Keratinocyte (primary cell): ENCODE data around the gene CALHM6. TPM values are rescaled to one million over a fixed set of nuclear protein-coding genes. Genes with fewer than 3 reads are reported as not detected.

Source experiments
- DNase-seq: peaks from one replicate; pipeline ENCODE4 v3.0.0-alpha.2; 2011; ENCODE audit warnings: low read depth, missing footprints, low spot score
- FAIRE-seq: peaks from 2 replicates; lab custom pipeline; 2011; peaks lifted over from hg19 to GRCh38; lab: Jason Lieb, UNC
- H2AFZ ChIP-seq: 2 replicates; pipeline ENCODE4 v1.6.0; 2012; ENCODE audit warnings: low read length, control low read depth, inconsistent platforms; ENCODE audit not compliant: control insufficient read depth
- H3K27ac ChIP-seq: 2 replicates; pipeline ENCODE4 v1.5.1; 2011; ENCODE audit warnings: low read length; ENCODE audit not compliant: control insufficient read depth, insufficient read depth
- H3K27me3 ChIP-seq: 3 replicates; pipeline ENCODE4 v1.6.0; 2011; ENCODE audit warnings: low read length; ENCODE audit not compliant: control insufficient read depth, insufficient read depth; ENCODE audit errors: extremely low read depth
- H3K36me3 ChIP-seq, 2 experiments: 2 replicates in 1 of 2; 3 replicates in 1 of 2; pipeline ENCODE4 v1.5.1; 2011; ENCODE audit warnings: low read length in 2 of 2, mild to moderate bottlenecking in 1 of 2; ENCODE audit not compliant: control insufficient read depth in 2 of 2, insufficient read depth in 2 of 2; ENCODE audit errors: extremely low read depth in 1 of 2
- H3K4me1 ChIP-seq: 3 replicates; pipeline ENCODE4 v1.5.1; 2011; ENCODE audit warnings: low read length; ENCODE audit not compliant: control insufficient read depth, insufficient read depth; ENCODE audit errors: extremely low read depth
- H3K4me2 ChIP-seq: 3 replicates; pipeline ENCODE4 v1.6.0; 2011; ENCODE audit warnings: low read depth, low read length; ENCODE audit not compliant: control insufficient read depth, insufficient read depth; ENCODE audit errors: extremely low read depth
- H3K4me3 ChIP-seq, 3 experiments: fragments of 200-600 bp in 1 of 3; sonication (generic) in 1 of 3; 2 replicates in 2 of 3; 3 replicates in 1 of 3; pipeline ENCODE4 v1.5.1; 2011 to 2016; ENCODE audit warnings: low read length in 3 of 3, mild to moderate bottlenecking in 3 of 3, control low read depth in 2 of 3, inconsistent platforms in 1 of 3, low read depth in 1 of 3, mixed read lengths in 1 of 3, mixed run types in 1 of 3, moderate library complexity in 1 of 3; ENCODE audit not compliant: control insufficient read depth in 2 of 3, insufficient read depth in 2 of 3; ENCODE audit errors: extremely low read depth in 1 of 3
- H3K79me2 ChIP-seq: 2 replicates; pipeline ENCODE4 v1.6.0; 2012; ENCODE audit warnings: low read length; ENCODE audit not compliant: control insufficient read depth, insufficient read depth
- H3K9ac ChIP-seq: 3 replicates; pipeline ENCODE4 v1.6.0; 2011; ENCODE audit warnings: low read length; ENCODE audit not compliant: control insufficient read depth, insufficient read depth; ENCODE audit errors: extremely low read depth
- H3K9me1 ChIP-seq: 3 replicates; pipeline ENCODE4 v1.6.0; 2011; ENCODE audit warnings: low read length; ENCODE audit not compliant: control insufficient read depth, insufficient read depth; ENCODE audit errors: extremely low read depth
- H3K9me3 ChIP-seq: 2 replicates; pipeline ENCODE4 v1.5.1; 2012; ENCODE audit warnings: low read depth, low read length; ENCODE audit not compliant: control insufficient read depth
- H4K20me1 ChIP-seq: 3 replicates; pipeline ENCODE4 v1.6.0; 2011; ENCODE audit warnings: low read length; ENCODE audit not compliant: control insufficient read depth, insufficient read depth; ENCODE audit errors: extremely low read depth
- CTCF ChIP-seq, 3 experiments: IDR thresholded peaks in 1 of 3; conservative IDR thresholded peaks in 1 of 3; optimal IDR thresholded peaks in 1 of 3; 2 replicates in 2 of 3; 3 replicates in 1 of 3; pipeline versions ENCODE3 to v1.5.1; 2011; ENCODE audit warnings: low read length in 3 of 3, mild to moderate bottlenecking in 3 of 3, moderate library complexity in 2 of 3, control low read depth in 1 of 3, inconsistent platforms in 1 of 3; ENCODE audit not compliant: insufficient read depth in 2 of 3; ENCODE audit errors: extremely low read depth in 1 of 3
- EZH2 ChIP-seq: IDR thresholded peaks from one replicate; pipeline ENCODE4 v1.6.1; 2012; ENCODE audit warnings: inconsistent platforms, mild to moderate bottlenecking, low read length, moderate library complexity
- dilution Hi-C: fragments of 300-500 bp; cut with MboI; formaldehyde crosslinking; loops from one replicate; pipeline ENCODE4 v1.7.0; 2020; ENCODE audit warnings: low sequenced_read_pairs; ENCODE audit not compliant: extremely low pct_ligation_motif_present
- polyA plus RNA-seq, 5 experiments: library from polyadenylated mRNA; depleted of rRNA in 3 of 5; stranded (reverse) in 3 of 5; stranded (forward) in 1 of 5; unstranded in 1 of 5; fragments of >200 nt; gene quantifications; 1 replicate in 1 of 5; 2 replicates in 3 of 5; 3 replicates in 1 of 5; pipeline versions ENCODE4 v1.2.1 to v1.2.3, GENCODE V29; 2011 to 2012; ENCODE audit warnings: missing spikeins in 2 of 5, low read depth in 1 of 5, low replicate concordance in 1 of 5

The CALHM6 gene
- polyA plus RNA-seq, 1 donor (not counting 4 experiments of a cell fraction or from before 2014, with no cell fraction given): 0.47 TPM

DNA sequence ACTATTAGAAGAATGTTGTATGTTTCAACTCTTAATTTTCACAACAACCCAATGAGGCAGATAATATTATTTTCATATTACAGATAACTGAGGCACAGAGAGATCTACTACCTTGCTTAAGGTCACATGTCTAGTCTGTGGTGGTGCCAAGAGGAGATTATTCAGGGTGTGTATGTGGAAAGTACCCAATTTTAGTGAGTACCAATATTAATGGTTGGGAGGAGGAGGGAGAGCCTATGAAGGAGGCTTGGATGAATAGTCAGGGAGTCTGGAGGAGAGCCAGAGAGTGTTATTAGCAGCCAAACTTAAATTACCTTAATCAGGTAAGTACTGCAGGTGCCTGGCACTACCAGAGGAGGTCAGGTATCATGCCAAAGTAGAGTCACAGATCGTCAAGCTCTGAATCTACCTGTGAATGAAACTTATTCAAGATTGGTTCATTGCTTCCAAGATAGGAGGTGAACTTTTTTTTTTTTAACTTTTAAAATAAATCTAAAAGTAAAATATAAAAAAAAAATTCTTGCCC, 10.9 kb upstream of the CALHM6 start:
- DNase-seq: no peak
- Histone ChIP-seq H3K4me2 (peak overlapping the region; percentile 79), H3K9me1 (no peaks in the 10 kb centered on the region), H3K9me3 (no peaks in the 10 kb centered on the region), H3K4me3 (no peak overlapping the region), H3K9ac (no peak overlapping the region), H3K79me2 (no peaks in the 10 kb centered on the region), H3K27ac (peak overlapping the region; percentile 68), H2AFZ (no peak overlapping the region), H3K4me1 (peaks cover 42% of the 10 kb centered on the region), H4K20me1 (no peaks in the 10 kb centered on the region), H3K27me3 (no peaks in the 10 kb centered on the region), H3K36me3 (no peaks in the 10 kb centered on the region)
- dilution Hi-C loops: no loop called here
- no peak for FAIRE-seq
- peak in 1 of 3 experiments; percentile 3 for TF ChIP-seq CTCF (optimal IDR thresholded peaks at IDR 0.05 in 1 of 3, IDR thresholded peaks at IDR 0.05 in 1 of 3, conservative IDR thresholded peaks at IDR 0.05 in 1 of 3; ENCODE audit: extremely low read depth in 1 of 3, insufficient read depth in 2 of 3, low read length in 3 of 3)
- TF ChIP-seq EZH2: no peak

GRCh38 chr6:116450769-116451740, 10.1 kb upstream of the CALHM6 start:
- no peak for DNase-seq
- peak overlapping the region in 2 of 3 experiments; percentile 7 to 50 for H3K4me3 ChIP-seq
- peak overlapping the region; percentile 68 for H3K27ac ChIP-seq
- H3K9me3 ChIP-seq: no peaks in the 10 kb centered on the region
- no peaks in the 10 kb centered on the region for H3K79me2 ChIP-seq
- H2AFZ ChIP-seq: peak overlapping the region; percentile 83
- no peaks in the 10 kb centered on the region for H3K36me3 ChIP-seq
- dilution Hi-C loops: no loop called here
- peak; percentile 86 for FAIRE-seq
- H3K9ac ChIP-seq: no peak overlapping the region
- no peaks in the 10 kb centered on the region for H3K9me1 ChIP-seq
- H4K20me1 ChIP-seq: no peaks in the 10 kb centered on the region
- no peak for TF ChIP-seq CTCF (optimal IDR thresholded peaks at IDR 0.05 in 1 of 3, IDR thresholded peaks at IDR 0.05 in 1 of 3, conservative IDR thresholded peaks at IDR 0.05 in 1 of 3; ENCODE audit: extremely low read depth in 1 of 3, insufficient read depth in 2 of 3, low read length in 3 of 3)
- TF ChIP-seq EZH2: no peak
- H3K4me2 ChIP-seq: peak overlapping the region; percentile 79
- H3K4me1 ChIP-seq: peaks cover 40% of the 10 kb centered on the region
- no peaks in the 10 kb centered on the region for H3K27me3 ChIP-seq
